Measurements from ENCODE around the gene COX6A1.

DNA sequence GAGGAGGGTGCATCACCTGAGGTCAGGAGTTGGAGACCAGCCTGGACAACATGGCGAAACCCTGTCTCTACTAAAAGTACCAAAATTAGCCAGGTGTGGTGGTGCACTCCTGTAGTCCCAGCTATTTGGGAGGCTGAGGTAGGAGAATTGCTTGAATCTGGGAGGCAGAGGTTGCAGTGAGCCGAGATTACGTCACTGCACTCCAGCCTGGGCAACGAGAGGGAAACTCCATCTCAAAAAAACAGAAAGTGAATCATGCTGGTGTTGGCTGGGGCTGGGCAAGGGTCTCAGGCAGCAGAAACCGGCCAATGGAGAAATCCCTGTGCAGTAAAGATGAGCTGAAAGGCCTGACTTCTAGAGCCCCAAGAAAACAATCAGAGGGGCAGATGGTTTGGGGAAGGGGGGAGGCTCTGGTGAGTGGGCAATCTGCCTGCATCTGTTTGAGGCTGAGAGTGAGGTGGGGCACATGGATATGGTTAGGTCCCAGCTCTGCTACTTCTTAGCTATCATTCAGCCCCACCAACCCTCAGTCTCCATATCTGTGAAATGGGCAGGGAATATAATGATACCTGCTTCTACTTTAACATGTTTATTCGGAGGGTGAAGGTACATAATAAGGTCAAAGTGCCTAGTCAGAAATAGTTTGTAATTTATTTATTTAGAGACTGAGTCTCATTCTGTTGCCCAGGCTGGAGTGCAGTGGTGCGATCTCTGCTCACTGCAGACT is 21.3 kb upstream of the COX6A1 start:
- TF ChIP-seq, protein P1, sequence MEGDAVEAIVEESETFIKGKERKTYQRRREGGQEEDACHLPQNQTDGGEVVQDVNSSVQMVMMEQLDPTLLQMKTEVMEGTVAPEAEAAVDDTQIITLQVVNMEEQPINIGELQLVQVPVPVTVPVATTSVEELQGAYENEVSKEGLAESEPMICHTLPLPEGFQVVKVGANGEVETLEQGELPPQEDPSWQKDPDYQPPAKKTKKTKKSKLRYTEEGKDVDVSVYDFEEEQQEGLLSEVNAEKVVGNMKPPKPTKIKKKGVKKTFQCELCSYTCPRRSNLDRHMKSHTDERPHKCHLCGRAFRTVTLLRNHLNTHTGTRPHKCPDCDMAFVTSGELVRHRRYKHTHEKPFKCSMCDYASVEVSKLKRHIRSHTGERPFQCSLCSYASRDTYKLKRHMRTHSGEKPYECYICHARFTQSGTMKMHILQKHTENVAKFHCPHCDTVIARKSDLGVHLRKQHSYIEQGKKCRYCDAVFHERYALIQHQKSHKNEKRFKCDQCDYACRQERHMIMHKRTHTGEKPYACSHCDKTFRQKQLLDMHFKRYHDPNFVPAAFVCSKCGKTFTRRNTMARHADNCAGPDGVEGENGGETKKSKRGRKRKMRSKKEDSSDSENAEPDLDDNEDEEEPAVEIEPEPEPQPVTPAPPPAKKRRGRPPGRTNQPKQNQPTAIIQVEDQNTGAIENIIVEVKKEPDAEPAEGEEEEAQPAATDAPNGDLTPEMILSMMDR (IDR thresholded peaks at IDR 0.05; ENCODE audit: low read depth, low read length, missing input control), result no peak
- TF ChIP-seq MAX (IDR thresholded peaks at IDR 0.05) (no peak), RAD21 (IDR thresholded peaks at IDR 0.05) (no peak), JUND (IDR thresholded peaks at IDR 0.05) (no peak), YY1 (IDR thresholded peaks at IDR 0.05) (no peak)

Data from liver (tissue), 3 donors.